ENCODE results near the gene ADCY9.

DNA sequence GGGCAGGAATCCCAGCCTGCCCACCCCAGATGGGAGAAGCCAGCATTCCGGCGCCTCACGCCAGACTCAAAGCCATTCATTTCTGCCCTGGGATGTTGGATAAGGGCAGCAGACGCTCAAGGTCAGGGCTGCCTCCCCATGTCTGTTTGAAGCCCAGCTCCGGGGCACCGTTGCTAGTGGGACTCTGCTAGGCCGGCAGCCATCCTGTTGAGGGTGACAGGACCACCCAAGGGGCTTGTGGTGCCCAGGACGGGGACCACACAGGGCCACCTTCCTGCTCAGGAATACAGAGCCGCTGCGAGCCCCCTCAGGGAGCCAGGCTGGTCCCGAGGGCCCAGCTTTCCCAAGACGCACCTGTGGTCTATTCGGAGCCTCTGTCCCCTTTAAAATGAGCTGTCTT, 134.0 kb downstream of the ADCY9 start:
- TF ChIP-seq, protein P1, sequence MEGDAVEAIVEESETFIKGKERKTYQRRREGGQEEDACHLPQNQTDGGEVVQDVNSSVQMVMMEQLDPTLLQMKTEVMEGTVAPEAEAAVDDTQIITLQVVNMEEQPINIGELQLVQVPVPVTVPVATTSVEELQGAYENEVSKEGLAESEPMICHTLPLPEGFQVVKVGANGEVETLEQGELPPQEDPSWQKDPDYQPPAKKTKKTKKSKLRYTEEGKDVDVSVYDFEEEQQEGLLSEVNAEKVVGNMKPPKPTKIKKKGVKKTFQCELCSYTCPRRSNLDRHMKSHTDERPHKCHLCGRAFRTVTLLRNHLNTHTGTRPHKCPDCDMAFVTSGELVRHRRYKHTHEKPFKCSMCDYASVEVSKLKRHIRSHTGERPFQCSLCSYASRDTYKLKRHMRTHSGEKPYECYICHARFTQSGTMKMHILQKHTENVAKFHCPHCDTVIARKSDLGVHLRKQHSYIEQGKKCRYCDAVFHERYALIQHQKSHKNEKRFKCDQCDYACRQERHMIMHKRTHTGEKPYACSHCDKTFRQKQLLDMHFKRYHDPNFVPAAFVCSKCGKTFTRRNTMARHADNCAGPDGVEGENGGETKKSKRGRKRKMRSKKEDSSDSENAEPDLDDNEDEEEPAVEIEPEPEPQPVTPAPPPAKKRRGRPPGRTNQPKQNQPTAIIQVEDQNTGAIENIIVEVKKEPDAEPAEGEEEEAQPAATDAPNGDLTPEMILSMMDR (conservative IDR thresholded peaks at IDR 0.05; ENCODE audit: low read depth, low read length), result no peak
- no peak for TF ChIP-seq EZH2 (IDR thresholded peaks at IDR 0.05; ENCODE audit: borderline replicate concordance, low read depth, low read length, poor library complexity, severe bottlenecking)

Measured in A673 (cell line).